ENCODE data around the gene HMGXB3. TPM values are rescaled to one million over a fixed set of nuclear protein-coding genes. Genes with fewer than 3 reads are reported as not detected.

The HMGXB3 gene
- total and polyA plus RNA-seq, 2 of the 13 experiments (the other 11 are each of a cell fraction or from before 2014, with no cell fraction given), result 18.8 to 23.8 TPM

DNA sequence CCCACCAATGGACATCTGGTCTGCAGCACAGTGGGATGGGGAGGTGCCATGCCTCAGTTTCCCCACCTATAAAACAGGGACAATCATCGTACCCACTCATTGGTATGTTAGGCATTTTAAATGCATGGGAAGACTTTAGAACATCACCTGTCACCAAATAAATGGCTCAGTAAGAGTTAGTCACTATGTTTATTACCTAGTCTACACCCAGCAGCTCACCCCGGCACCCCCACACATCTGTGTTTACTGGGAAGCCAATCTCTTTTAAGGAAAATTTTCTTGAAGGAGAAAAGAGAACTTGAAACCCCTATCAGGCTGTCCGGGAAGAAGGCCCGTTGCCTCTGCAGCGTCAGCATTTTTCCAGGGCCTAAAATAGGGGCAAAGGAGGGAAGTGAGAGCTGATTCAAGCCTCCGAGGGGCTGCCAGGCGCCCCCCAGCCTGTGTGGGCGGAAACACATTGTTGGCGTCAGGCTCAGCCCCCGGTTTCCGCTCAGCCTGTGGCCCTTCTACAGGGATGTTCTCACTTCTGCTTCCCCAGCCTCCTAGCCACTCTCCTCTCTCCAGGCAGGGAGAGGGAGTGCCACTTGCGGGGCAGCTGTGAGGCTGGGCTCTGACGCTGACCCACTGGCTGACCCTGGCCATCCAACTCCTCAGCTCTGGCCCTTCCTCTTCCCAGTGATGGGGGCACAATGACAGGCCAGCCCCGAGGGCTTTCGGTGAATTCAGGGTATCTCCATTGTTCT, 81.2 kb downstream of the HMGXB3 start:
- Histone ChIP-seq H3K27me3 (ENCODE audit: control insufficient read depth in 1 of 2, insufficient read depth in 2 of 2, low read length in 2 of 2) (peaks cover 4 to 50% of the 10 kb centered on the region in 2 experiments), H3K9me3 (ENCODE audit: low read length) (no peaks in the 10 kb centered on the region), H3K4me2 (ENCODE audit: low read depth, low read length) (no peak overlapping the region), H3K27ac (ENCODE audit: extremely low read length, insufficient read depth, low read length) (no peak overlapping the region), H2AFZ (ENCODE audit: low read length) (no peak overlapping the region), H3K36me3 (replicated peaks in 1 of 2; ENCODE audit: control insufficient read depth in 1 of 2, insufficient read depth in 2 of 2, low read length in 2 of 2) (no peaks in the 10 kb centered on the region), H3K4me1 (ENCODE audit: insufficient read depth, low read length) (peaks cover 17% of the 10 kb centered on the region), H3K4me3 (replicated peaks in 1 of 3; ENCODE audit: insufficient read depth in 1 of 3, low read depth in 2 of 3, low read length in 3 of 3) (no peak overlapping the region), H4K20me1 (ENCODE audit: insufficient read depth, low read length) (no peaks in the 10 kb centered on the region), H3K9ac (ENCODE audit: insufficient read depth, low read depth, low read length) (no peak overlapping the region), H3K79me2 (ENCODE audit: insufficient read depth, low read length) (no peaks in the 10 kb centered on the region)
- intact Hi-C loops (cut with micrococcal nuclease; ENCODE audit: unreplicated experiment), result no loop called here
- no peak for DNase-seq (ENCODE audit: low spot score)
- no TSS peak for BruUV-seq (replicated peaks)
- TF ChIP-seq MAX (IDR thresholded peaks at IDR 0.05), result no peak
- TF ChIP-seq, protein P1, sequence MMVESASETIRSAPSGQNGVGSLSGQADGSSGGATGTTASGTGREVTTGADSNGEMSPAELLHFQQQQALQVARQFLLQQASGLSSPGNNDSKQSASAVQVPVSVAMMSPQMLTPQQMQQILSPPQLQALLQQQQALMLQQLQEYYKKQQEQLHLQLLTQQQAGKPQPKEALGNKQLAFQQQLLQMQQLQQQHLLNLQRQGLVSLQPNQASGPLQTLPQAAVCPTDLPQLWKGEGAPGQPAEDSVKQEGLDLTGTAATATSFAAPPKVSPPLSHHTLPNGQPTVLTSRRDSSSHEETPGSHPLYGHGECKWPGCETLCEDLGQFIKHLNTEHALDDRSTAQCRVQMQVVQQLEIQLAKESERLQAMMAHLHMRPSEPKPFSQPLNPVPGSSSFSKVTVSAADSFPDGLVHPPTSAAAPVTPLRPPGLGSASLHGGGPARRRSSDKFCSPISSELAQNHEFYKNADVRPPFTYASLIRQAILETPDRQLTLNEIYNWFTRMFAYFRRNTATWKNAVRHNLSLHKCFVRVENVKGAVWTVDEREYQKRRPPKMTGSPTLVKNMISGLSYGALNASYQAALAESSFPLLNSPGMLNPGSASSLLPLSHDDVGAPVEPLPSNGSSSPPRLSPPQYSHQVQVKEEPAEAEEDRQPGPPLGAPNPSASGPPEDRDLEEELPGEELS (CRISPR knock-in tag; IDR thresholded peaks at IDR 0.05), result no peak
- TF ChIP-seq ZNF639 (CRISPR knock-in tag; conservative IDR thresholded peaks at IDR 0.05), result no peak
- TF ChIP-seq GPN1 (CRISPR knock-in tag; IDR thresholded peaks at IDR 0.05; ENCODE audit: borderline replicate concordance), result no peak
- TF ChIP-seq MAFK (conservative IDR thresholded peaks at IDR 0.05 in 1 of 2, IDR thresholded peaks at IDR 0.05 in 1 of 2; ENCODE audit: low read length in 2 of 2), result peak; percentile 77 to 85
- TF ChIP-seq MAFF (IDR thresholded peaks at IDR 0.05; ENCODE audit: low read depth, low read length), result peak; percentile 65
- TF ChIP-seq MTA3 (CRISPR knock-in tag; IDR thresholded peaks at IDR 0.05), result no peak
- FAIRE-seq, result no peak
- ATAC-seq, result no peak
- in situ Hi-C loops (cut with HindIII; ENCODE audit: extremely low pct_ligation_motif_present, low pct_unique_long_range_greater_than_20kb), result no loop called here
- POLR2A ChIA-PET, result no interaction called here
- WGBS (ENCODE audit: low lambda C conversion rate), result 21% methylated on average over 14 of the region's 15 CpGs
- CTCF ChIA-PET (ENCODE audit: low intra/inter-chr PET ratio, low total read pairs), result no interaction called here
